DMS153 treated with DMSO at 0.1 percent for 48 hours (cell line): ENCODE data around the gene TCFL5.

Source experiments
- DNase-seq: peaks from one replicate; lab custom pipeline; 2025; ENCODE audit not compliant: unreplicated experiment; lab: John Stamatoyannopoulos, UW

Gene TCFL5

GRCh38 chr20:62837790-62838127 lies 23.9 kb downstream of the TCFL5 start:
- DNase-seq = no peak

- DNase-seq = no peak
Observed at GRCh38 chr20:62836967-62837490, 24.6 kb downstream of the TCFL5 start.

DNA sequence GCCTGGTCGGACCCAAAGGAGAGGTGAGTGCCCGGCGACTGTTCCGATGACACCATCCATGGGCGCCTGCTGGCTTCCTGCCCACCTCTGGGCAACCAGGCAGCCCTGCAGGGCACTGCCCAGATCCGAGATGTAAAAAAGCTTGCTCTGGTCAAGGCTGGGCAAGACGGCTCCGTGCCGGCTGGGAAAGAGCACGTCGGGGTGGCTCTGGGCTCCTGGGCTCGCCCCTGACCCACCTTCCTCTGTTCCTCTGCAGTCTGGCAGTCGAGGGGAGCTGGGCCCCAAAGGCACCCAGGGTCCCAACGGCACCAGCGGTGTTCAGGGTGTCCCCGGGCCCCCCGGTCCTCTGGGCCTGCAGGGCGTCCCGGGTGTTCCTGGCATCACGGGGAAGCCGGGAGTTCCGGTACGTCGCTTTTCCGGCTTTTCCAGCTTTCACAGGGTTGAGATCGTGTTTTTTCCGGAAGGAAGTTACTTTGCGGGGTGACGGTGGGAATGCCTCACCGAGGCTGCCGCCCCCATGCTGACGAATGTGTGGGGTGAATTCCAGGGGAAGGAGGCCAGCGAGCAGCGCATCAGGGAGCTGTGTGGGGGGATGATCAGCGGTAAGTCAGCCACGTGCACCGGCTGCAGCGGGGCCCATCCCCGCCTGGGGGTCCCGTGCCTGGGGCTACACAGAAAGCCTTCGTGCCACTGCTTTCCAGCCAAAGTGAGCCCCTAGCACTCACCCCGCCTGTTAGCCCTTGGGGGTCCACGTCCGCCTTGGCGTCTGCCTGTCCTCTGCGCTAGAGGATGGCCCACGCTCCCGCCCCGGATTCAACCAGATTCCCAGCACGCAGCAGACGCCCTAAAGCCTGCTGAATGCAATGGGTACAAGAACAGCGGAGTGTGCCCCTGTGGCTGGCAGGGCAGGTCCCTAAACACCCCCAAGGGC lies 25.4 kb downstream of the TCFL5 start:
- no peak for DNase-seq

GRCh38 chr20:62834967-62835730 lies 26.5 kb downstream of the TCFL5 start:
- no peak for DNase-seq

GRCh38 chr20:62832951-62833391 lies 28.7 kb downstream of the TCFL5 start:
- no peak for DNase-seq

DNA sequence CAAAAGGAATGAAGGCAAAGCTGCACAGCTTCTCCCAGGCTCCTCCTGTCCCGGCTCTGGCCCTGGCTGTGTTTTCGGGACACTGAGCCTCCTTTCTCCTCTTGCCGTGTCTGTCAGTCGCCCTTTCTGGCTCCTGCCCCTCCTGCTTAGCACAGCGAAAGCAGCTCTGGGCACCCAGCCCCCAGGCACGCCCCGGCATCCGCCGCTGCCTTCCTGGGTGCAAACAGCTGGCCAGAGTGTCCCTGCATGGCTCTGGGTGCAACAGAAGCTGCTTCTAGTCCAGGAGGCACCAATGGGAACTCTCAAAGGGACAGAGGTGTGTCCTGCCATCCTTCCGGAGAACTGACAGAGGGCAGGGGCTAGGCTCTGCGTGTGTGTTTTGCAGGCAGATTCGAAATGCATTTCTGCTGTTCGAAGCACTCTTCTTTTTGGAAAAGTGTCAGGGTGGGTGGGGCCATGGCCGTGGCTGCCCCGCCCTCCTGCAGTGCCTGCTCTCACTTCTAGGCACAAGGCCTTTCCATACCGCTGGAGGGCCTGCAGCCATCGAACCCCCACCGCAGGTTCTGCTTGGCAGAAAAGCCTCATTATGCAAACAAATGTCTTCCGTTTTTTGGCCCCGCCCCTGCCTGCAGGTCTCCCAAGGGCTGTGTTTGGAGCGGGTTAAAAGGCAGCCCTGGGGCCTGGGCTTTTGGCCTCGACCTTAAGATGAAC lies 29.3 kb downstream of the TCFL5 start:
- DNase-seq = peak; percentile 33

DNA sequence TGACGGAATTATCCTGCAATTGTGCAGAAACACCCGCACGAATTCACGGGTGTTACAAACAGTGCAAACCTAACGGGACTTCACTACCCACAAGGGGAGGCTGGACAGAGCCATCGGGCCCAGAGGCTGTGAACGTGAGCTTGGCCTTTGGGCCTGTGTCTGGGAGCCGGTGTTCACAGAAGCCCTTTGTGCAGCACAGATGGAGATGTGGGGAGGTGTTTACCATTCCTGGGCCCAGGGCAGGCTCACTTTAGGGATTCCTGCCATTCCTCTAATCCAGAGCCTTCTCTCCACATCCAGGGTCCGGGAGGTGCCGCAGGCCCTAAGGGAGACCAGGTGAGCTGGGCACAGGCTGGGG lies 29.8 kb downstream of the TCFL5 start:
- no peak for DNase-seq

GRCh38 chr20:62831361-62831788 lies 30.2 kb downstream of the TCFL5 start:
- no peak for DNase-seq

DNA sequence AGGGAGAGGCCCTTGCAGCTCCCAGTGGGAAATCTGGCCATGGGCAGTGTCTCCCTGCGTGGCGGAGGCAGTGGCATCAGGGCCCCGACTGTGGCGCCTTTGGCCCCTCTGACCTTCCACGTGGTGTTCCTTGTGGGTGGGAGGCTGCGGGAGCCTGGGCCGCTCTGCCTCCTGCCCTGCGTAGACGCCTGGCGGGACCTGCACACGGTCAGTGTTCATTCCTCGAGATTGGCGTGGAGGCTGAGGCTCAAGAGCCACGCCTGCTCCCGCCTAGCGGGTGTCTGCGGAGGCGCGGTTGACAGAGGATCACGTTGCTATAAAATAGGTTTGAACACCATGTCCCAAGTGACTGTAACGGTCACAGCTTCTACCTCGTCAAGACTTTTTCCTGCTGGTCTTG lies 30.8 kb downstream of the TCFL5 start:
- DNase-seq = no peak

GRCh38 chr20:62830251-62830650 lies 31.4 kb downstream of the TCFL5 start:
- DNase-seq = no peak

GRCh38 chr20:62829231-62830230 lies 32.1 kb downstream of the TCFL5 start:
- no peak for DNase-seq

- DNase-seq = no peak
Observed at GRCh38 chr20:62828511-62829230, 33.0 kb downstream of the TCFL5 start.

GRCh38 chr20:62828051-62828450 lies 33.6 kb downstream of the TCFL5 start:
- DNase-seq = no peak

DNA sequence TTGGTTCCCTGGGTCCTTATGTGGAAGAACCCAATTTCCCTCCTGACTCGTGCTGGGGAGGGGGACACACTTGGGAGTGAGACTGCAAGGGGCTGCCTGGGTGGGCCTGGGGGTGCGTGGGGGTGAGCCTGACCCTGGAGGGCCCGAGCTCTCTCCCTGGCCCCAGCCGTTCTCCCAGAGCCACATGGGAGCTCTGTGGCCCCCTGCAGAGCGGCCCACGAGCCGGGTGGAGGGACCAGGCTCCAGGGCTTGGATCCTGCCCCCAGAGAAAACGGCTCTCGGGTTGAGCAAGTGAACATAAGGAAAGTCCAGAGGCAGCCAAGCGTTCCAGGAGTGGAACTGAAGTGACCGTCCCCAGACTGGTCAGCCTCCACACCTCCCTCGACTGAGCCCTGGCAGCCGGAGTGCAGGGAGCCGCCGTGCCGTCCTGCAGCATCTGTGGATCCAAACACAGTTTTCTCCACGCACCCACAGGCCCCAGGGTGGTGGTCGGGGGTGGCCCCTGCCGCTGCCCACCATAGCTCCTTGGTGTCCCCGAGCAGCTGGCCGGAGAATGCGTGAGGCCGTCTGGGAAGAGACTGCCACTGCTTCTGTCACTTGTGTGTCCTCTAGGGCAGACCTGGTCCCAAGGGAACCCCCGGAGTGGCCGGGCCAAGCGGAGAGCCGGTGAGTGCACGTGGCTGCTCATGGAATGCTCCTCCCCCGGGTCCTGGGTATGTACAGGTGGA lies 34.1 kb downstream of the TCFL5 start:
- DNase-seq = no peak

GRCh38 chr20:62826646-62827310 lies 34.8 kb downstream of the TCFL5 start:
- no peak for DNase-seq

DNA sequence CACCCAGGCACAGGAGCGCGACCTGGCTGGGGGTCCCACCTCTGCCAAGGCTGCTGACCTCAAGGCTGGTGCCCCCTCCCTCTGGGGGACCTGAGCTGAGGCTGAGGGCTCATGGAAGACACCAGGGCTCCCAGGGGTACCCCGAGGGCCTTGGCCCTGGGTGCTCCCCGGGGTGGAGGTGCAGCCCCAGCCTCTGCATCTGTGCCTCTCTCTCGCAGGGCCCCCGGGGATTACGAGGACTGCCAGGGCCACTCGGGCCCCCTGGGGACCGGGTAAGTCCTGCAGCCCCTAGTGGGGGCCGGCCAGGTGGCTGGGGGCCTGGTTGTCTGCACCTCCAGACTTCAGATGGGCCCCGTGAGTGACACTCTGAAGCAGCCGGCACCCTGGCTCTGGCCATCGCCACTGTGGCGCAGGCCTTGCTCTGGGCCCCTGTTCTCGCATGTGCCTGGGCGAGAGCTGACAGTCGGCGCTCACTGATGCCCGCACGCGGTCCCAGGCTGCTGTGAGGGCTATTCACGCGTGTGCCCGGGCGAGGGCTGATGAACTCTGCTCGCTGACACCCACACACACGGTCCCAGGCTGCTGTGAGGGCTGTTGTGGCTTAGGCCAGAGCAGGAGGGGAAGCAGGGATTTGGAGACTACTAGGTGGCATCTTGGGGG lies 35.5 kb downstream of the TCFL5 start:
- DNase-seq = no peak

DNA sequence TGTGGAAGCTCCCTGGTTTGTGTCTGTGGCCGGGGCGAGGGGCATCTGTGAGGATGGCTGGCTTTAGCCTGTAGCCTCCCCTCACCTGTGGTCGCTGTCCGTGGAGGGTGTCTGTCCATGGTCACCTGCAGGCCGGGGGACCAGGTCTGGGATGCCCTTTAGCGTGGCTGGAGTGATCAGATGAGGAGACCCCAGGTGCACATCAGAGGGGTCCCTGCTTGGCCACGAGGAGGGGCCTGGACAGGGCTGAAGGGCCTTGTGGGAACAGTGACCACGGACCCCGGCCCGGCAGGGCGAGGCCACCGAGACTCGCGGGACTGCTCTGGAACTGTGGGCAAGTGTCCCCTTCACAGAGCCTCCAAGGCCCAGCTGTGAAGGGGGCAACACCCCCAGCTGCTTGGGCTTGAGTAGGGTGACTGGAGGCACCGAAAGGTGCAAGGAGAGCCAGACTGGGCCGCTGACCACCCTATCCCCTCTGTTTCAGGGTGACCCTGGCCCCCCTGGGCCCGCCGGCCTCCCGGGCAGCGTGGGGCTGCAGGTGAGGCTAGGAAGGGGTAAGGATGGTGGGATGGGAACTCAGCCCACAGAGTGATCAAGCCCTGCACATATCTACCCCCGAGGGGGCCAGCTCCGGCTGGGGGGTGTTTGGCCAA lies 36.2 kb downstream of the TCFL5 start:
- no peak for DNase-seq
